H9 (cell line): ENCODE data around the gene DLX1. TPM values are rescaled to one million over a fixed set of nuclear protein-coding genes. Genes with fewer than 3 reads are reported as not detected.

Experiments
- DNase-seq: peaks from one replicate; pipeline ENCODE4 v3.0.0-alpha.2; 2017
- H2AFZ ChIP-seq: one replicate; pipeline ENCODE4 v1.6.1; 2013; ENCODE audit warnings: mild to moderate bottlenecking, low read length, control low read depth, moderate library complexity
- H2AK5ac ChIP-seq: 2 replicates; pipeline ENCODE4 v1.6.1; 2013; ENCODE audit warnings: low read length, control low read depth, mixed read lengths; ENCODE audit not compliant: insufficient read length
- H2BK120ac ChIP-seq: one replicate; pipeline ENCODE4 v1.6.1; 2013; ENCODE audit warnings: low read depth, mild to moderate bottlenecking, low read length, control low read depth, inconsistent platforms; ENCODE audit not compliant: poor library complexity, severe bottlenecking
- H2BK12ac ChIP-seq: 2 replicates; pipeline ENCODE4 v1.6.1; 2013; ENCODE audit warnings: low read length, control low read depth, mixed read lengths, low read depth; ENCODE audit not compliant: insufficient read length
- H2BK15ac ChIP-seq: 2 replicates; pipeline ENCODE4 v1.6.1; 2013; ENCODE audit warnings: low read depth, low read length, control low read depth
- H2BK20ac ChIP-seq: one replicate; pipeline ENCODE4 v1.6.1; 2013; ENCODE audit warnings: low read depth, mild to moderate bottlenecking, low read length, control low read depth, inconsistent platforms; ENCODE audit not compliant: poor library complexity, severe bottlenecking
- H2BK5ac ChIP-seq: 2 replicates; pipeline ENCODE4 v1.6.1; 2013; ENCODE audit warnings: low read length, control low read depth, mixed read lengths; ENCODE audit not compliant: insufficient read length
- H3K14ac ChIP-seq: 2 replicates; pipeline ENCODE4 v1.6.1; 2013; ENCODE audit warnings: low read length, control low read depth; ENCODE audit not compliant: insufficient read depth
- H3K18ac ChIP-seq: 2 replicates; pipeline ENCODE4 v1.6.1; 2013; ENCODE audit warnings: low read depth, mild to moderate bottlenecking, mixed read lengths, low read length, control low read depth; ENCODE audit not compliant: insufficient read length
- H3K23ac ChIP-seq: 2 replicates; pipeline ENCODE4 v1.6.1; 2013; ENCODE audit warnings: low read length, control low read depth, mixed read lengths, low read depth; ENCODE audit not compliant: insufficient read length
- H3K23me2 ChIP-seq: 2 replicates; pipeline ENCODE4 v1.6.1; 2013; ENCODE audit warnings: low read depth, mild to moderate bottlenecking, mixed read lengths, low read length, control low read depth; ENCODE audit not compliant: insufficient read length, poor library complexity, severe bottlenecking
- H3K27ac ChIP-seq: 2 replicates; pipeline ENCODE4 v1.5.1; 2013; ENCODE audit warnings: low read length, control low read depth, mixed read lengths, low read depth; ENCODE audit not compliant: insufficient read length
- H3K27me3 ChIP-seq: 2 replicates; pipeline ENCODE4 v1.6.1; 2013; ENCODE audit warnings: low read length, control low read depth, inconsistent platforms; ENCODE audit not compliant: insufficient read depth
- H3K4ac ChIP-seq: 2 replicates; pipeline ENCODE4 v1.6.1; 2013; ENCODE audit warnings: low read depth, mild to moderate bottlenecking, control low read depth, inconsistent platforms, low read length, moderate library complexity
- H3K4me1 ChIP-seq: 2 replicates; pipeline ENCODE4 v1.6.1; 2013; ENCODE audit warnings: low read length, control low read depth, inconsistent platforms; ENCODE audit not compliant: insufficient read depth
- H3K4me2 ChIP-seq: 2 replicates; pipeline ENCODE4 v1.6.1; 2013; ENCODE audit warnings: low read length, control low read depth, mixed read lengths; ENCODE audit not compliant: insufficient read length, insufficient read depth
- H3K56ac ChIP-seq: 2 replicates; pipeline ENCODE4 v1.6.1; 2013; ENCODE audit warnings: low read depth, mild to moderate bottlenecking, mixed read lengths, low read length, control low read depth; ENCODE audit not compliant: insufficient read length
- H3K79me1 ChIP-seq: 2 replicates; pipeline ENCODE4 v1.6.1; 2013; ENCODE audit warnings: low read depth, mild to moderate bottlenecking, moderate library complexity, low read length, control low read depth, inconsistent platforms; ENCODE audit not compliant: insufficient read depth, poor library complexity, severe bottlenecking
- H3K79me2 ChIP-seq: 2 replicates; pipeline ENCODE4 v1.6.1; 2013; ENCODE audit warnings: low read length, control low read depth, inconsistent platforms; ENCODE audit not compliant: insufficient read depth
- H3K9ac ChIP-seq: 2 replicates; pipeline ENCODE4 v1.6.1; 2013; ENCODE audit warnings: low read length, control low read depth, mixed read lengths; ENCODE audit not compliant: insufficient read length; ENCODE audit errors: extremely low read depth
- H3K9me3 ChIP-seq: one replicate; pipeline ENCODE4 v1.6.1; 2013; ENCODE audit warnings: low read depth, low read length, inconsistent platforms; ENCODE audit not compliant: control insufficient read depth
- H3T11ph ChIP-seq: one replicate; pipeline ENCODE4 v1.6.1; 2013; ENCODE audit warnings: mild to moderate bottlenecking, low read length, control low read depth, inconsistent platforms
- H4K20me1 ChIP-seq: one replicate; pipeline ENCODE4 v1.6.1; 2013; ENCODE audit not compliant: control insufficient read depth, insufficient read length, insufficient read depth
- H4K5ac ChIP-seq: 2 replicates; pipeline ENCODE4 v1.6.1; 2013; ENCODE audit warnings: low read depth, mild to moderate bottlenecking, mixed read lengths, low read length, control low read depth; ENCODE audit not compliant: insufficient read length
- H4K8ac ChIP-seq: replicated peaks from 2 replicates; pipeline ENCODE4 v1.6.1; 2013; ENCODE audit warnings: low read length, control low read depth, mixed read lengths, low read depth; ENCODE audit not compliant: insufficient read length
- H4K91ac ChIP-seq: 2 replicates; pipeline ENCODE4 v1.6.1; 2013; ENCODE audit warnings: low read depth, mild to moderate bottlenecking, moderate library complexity, mixed read lengths, low read length, control low read depth; ENCODE audit not compliant: insufficient read length
- H3K27ac Mint-ChIP-seq, 3 experiments: 2 replicates in 2 of 3; 3 replicates in 1 of 3; pipeline ENCODE4 v1.8.0; 2020 to 2021; ENCODE audit warnings: mixed read lengths in 3 of 3, mild to moderate bottlenecking in 1 of 3, moderate library complexity in 1 of 3
- H3K27me3 Mint-ChIP-seq: 2 replicates; pipeline ENCODE4 v1.8.0; 2021; ENCODE audit warnings: low read depth, mild to moderate bottlenecking, moderate library complexity, mixed read lengths
- H3K36me3 Mint-ChIP-seq, 3 experiments: 2 replicates in 2 of 3; 3 replicates in 1 of 3; pipeline ENCODE4 v1.8.0; 2020 to 2021; ENCODE audit warnings: low read depth in 3 of 3, mixed read lengths in 3 of 3; ENCODE audit not compliant: insufficient read depth in 1 of 3
- H3K4me1 Mint-ChIP-seq, 2 experiments: 2 replicates each; pipeline ENCODE4 v1.8.0; 2020; ENCODE audit warnings: mixed read lengths in 2 of 2
- H3K4me3 Mint-ChIP-seq, 2 experiments: 2 replicates in 1 of 2; 3 replicates in 1 of 2; pipeline ENCODE4 v1.8.0; 2020 to 2021; ENCODE audit warnings: mild to moderate bottlenecking in 2 of 2, mixed read lengths in 2 of 2, moderate library complexity in 1 of 2
- H3K9me3 Mint-ChIP-seq, 2 experiments: 2 replicates in 1 of 2; 3 replicates in 1 of 2; pipeline ENCODE4 v1.8.0; 2020; ENCODE audit warnings: mild to moderate bottlenecking in 2 of 2, mixed read lengths in 2 of 2, moderate library complexity in 1 of 2
- WGBS: extraction: QIAGEN DNeasy Blood & Tissue Kit; methylation state at CpG from one replicate; pipeline ENCODE4 v1.1.7; 2013; ENCODE audit warnings: missing lambda C conversion rate, low lambda C conversion rate, mixed read lengths; ENCODE audit not compliant: insufficient read length; ENCODE audit errors: extremely low coverage; 5-methylcytosine and 5-hydroxymethylcytosine counted together
- total RNA-seq: library from RNA; stranded (reverse); gene quantifications from 2 replicates; pipeline ENCODE4 v1.2.1, GENCODE V29; 2021
- TF ChIP-seq, protein P1 (sequence below): fragments of 200-600 bp; sonication (generic); conservative IDR thresholded peaks from 3 replicates; pipeline ENCODE4 v1.8.0; 2021; ENCODE audit warnings: antibody characterized with exemption, mild to moderate bottlenecking

Gene DLX1
- total RNA-seq, 1 experiment from 2014 or later = not detected

DNA sequence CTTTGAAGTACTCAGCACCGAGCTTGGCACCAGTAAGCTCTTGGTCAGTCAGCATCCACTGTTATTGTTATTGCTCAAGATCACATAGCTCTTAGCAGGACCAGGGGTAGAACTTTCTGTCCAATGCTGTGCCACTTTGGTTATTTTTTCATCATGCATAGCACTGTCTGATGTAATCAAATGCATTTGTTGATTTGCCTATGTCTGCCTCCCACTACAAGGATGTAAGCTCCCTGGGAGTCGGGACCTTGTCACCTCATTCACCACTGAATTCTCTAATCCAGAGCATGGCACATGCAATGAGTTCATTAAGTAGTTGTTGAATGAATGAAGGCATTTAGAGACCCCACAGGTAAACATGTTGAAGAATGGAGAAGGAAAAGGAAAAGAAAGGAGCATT, 29.0 kb upstream of the DLX1 start:
- H2AFZ ChIP-seq = no peak overlapping the region
- no peak overlapping the region for H3K56ac ChIP-seq
- TF ChIP-seq, protein P1, sequence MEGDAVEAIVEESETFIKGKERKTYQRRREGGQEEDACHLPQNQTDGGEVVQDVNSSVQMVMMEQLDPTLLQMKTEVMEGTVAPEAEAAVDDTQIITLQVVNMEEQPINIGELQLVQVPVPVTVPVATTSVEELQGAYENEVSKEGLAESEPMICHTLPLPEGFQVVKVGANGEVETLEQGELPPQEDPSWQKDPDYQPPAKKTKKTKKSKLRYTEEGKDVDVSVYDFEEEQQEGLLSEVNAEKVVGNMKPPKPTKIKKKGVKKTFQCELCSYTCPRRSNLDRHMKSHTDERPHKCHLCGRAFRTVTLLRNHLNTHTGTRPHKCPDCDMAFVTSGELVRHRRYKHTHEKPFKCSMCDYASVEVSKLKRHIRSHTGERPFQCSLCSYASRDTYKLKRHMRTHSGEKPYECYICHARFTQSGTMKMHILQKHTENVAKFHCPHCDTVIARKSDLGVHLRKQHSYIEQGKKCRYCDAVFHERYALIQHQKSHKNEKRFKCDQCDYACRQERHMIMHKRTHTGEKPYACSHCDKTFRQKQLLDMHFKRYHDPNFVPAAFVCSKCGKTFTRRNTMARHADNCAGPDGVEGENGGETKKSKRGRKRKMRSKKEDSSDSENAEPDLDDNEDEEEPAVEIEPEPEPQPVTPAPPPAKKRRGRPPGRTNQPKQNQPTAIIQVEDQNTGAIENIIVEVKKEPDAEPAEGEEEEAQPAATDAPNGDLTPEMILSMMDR = no peak
- H2BK15ac ChIP-seq = no peak overlapping the region
- H3K79me1 ChIP-seq = no peaks in the 10 kb centered on the region
- H3K4me1 Mint-ChIP-seq = 0 out of 4 replicates have a peak, but pooled peaks cover 0 to 2% of the 10 kb centered on the region in 2 experiments
- H3K27me3 ChIP-seq = no peaks in the 10 kb centered on the region
- no peak overlapping the region for H3K27ac Mint-ChIP-seq
- no peaks in the 10 kb centered on the region for H3K27me3 Mint-ChIP-seq
- no peak overlapping the region for H3K9ac ChIP-seq
- no peaks in the 10 kb centered on the region for H3K23me2 ChIP-seq
- no peak overlapping the region for H3T11ph ChIP-seq
- no peak overlapping the region for H2BK20ac ChIP-seq
- no peak overlapping the region for H3K4me3 Mint-ChIP-seq
- DNase-seq = no peak
- no peaks in the 10 kb centered on the region for H3K9me3 Mint-ChIP-seq
- no peak overlapping the region for H3K18ac ChIP-seq
- H3K36me3 Mint-ChIP-seq = no peaks in the 10 kb centered on the region
- no peak overlapping the region for H3K27ac ChIP-seq
- WGBS = no CpG with 5 or more reads among the region's 2 CpGs
- H3K9me3 ChIP-seq = no peaks in the 10 kb centered on the region
- no peak overlapping the region for H2BK5ac ChIP-seq
- H2AK5ac ChIP-seq = no peak overlapping the region
- H4K91ac ChIP-seq = no peak overlapping the region
- no peak overlapping the region for H3K4me2 ChIP-seq
- H3K23ac ChIP-seq = no peak overlapping the region
- no peak overlapping the region for H3K14ac ChIP-seq
- H2BK12ac ChIP-seq = no peak overlapping the region
- H4K20me1 ChIP-seq = no peaks in the 10 kb centered on the region
- no peak overlapping the region for H4K5ac ChIP-seq
- no peaks in the 10 kb centered on the region for H3K79me2 ChIP-seq
- H2BK120ac ChIP-seq = no peak overlapping the region
- no peaks in the 10 kb centered on the region for H3K4me1 ChIP-seq
- H4K8ac ChIP-seq = no peak overlapping the region
- no peak overlapping the region for H3K4ac ChIP-seq
